Esophagus (tissue), 2 donors: ENCODE measurements around the gene LIPE. TPM values are rescaled to one million over a fixed set of nuclear protein-coding genes. Genes with fewer than 3 reads are reported as not detected.

ENCODE experiments used
- H3K27ac ChIP-seq, 2 donors: one replicate each; pipeline ENCODE4 v1.5.1; 2013; ENCODE audit warnings: low read depth in 2 of 2, mild to moderate bottlenecking in 2 of 2, inconsistent platforms in 1 of 2, low read length in 1 of 2, moderate library complexity in 1 of 2
- H3K27me3 ChIP-seq, 2 donors: one replicate each; pipeline ENCODE4 v1.6.1; 2013; ENCODE audit warnings: low read length in 2 of 2, control low read depth in 1 of 2, mild to moderate bottlenecking in 1 of 2; ENCODE audit not compliant: insufficient read depth in 2 of 2, control insufficient read depth in 1 of 2
- H3K36me3 ChIP-seq, 2 donors: one replicate each; pipeline ENCODE4 v1.6.1; 2013; ENCODE audit warnings: low read length in 1 of 2; ENCODE audit not compliant: control insufficient read depth in 2 of 2, insufficient read depth in 2 of 2
- H3K4me1 ChIP-seq, 2 donors: one replicate each; pipeline ENCODE4 v1.6.1; 2013; ENCODE audit warnings: low read length in 1 of 2; ENCODE audit not compliant: control insufficient read depth in 2 of 2, insufficient read depth in 2 of 2
- H3K4me3 ChIP-seq, 2 donors: one replicate each; pipeline ENCODE4 v1.5.1; 2013; ENCODE audit warnings: low read length in 2 of 2, mild to moderate bottlenecking in 2 of 2, low read depth in 1 of 2, moderate library complexity in 1 of 2
- H3K9me3 ChIP-seq, 2 donors: one replicate each; pipeline ENCODE4 v1.6.1; 2013; ENCODE audit warnings: mild to moderate bottlenecking in 2 of 2, low read depth in 1 of 2, low read length in 1 of 2, moderate library complexity in 1 of 2; ENCODE audit not compliant: control insufficient read depth in 2 of 2, insufficient read depth in 1 of 2
- WGBS, 2 donors: extraction: QIAGEN DNeasy Blood & Tissue Kit; methylation state at CpG; one replicate each; pipeline ENCODE4 v1.1.7; 2013; 5-methylcytosine and 5-hydroxymethylcytosine counted together
- polyA plus RNA-seq, 2 donors: library from polyadenylated mRNA; stranded (reverse); fragments of 200-250 nt; gene quantifications; one replicate each; pipeline ENCODE4 v1.2.3, GENCODE V29; 2013
- donor health status: healthy with polysubstance abuse.
- donor health status: Bipolar disorder and iron deficiency.

The LIPE gene
- polyA plus RNA-seq, 2 donors: 9.2 to 11.4 TPM

DNA sequence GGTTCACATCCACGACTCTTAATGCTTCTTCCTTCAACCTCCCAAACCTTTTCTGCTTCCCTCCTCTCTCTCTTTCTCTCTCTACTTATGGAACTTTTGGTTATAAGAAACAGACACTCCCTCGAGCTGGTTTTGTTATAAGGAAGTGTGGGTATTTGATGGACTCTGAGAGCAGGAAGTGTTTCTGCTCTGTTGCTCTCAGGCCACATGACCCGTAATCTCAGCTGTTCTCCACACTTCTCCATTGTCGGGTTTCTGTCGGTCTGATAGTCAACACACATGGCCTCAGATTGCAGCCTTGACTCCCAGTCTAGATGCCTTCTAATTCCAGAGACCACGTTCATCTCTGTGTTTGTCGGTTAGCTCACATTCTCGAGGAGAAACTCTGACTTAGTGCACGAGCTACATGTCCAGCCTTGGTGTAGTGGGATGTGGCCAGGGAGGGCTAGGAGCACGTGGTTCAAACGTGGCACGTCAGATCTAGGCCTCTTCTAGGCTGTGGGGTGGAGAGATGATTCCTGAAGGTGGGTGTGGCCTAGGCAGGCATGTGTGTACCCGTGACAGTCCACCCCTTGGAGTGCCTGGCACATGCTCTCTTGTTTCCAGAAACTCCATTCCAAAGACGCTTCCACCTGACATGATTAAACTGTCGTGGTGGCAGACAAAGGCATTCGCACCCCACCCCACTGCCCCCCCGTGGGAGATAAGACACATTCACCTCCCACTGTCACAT, 63.4 kb downstream of the LIPE start:
- Histone ChIP-seq H3K27ac (no peak overlapping the region), H3K4me1 (peaks cover 0 to 2% of the 10 kb centered on the region in 2 donors), H3K27me3 (no peaks in the 10 kb centered on the region), H3K36me3 (peaks cover 4 to 14% of the 10 kb centered on the region in 2 donors), H3K4me3 (no peak overlapping the region), H3K9me3 (peaks cover 0 to 8% of the 10 kb centered on the region in 2 donors)
- 88 to 89% methylated on average over 17 of the region's 17 CpGs for WGBS, 2 donors

DNA sequence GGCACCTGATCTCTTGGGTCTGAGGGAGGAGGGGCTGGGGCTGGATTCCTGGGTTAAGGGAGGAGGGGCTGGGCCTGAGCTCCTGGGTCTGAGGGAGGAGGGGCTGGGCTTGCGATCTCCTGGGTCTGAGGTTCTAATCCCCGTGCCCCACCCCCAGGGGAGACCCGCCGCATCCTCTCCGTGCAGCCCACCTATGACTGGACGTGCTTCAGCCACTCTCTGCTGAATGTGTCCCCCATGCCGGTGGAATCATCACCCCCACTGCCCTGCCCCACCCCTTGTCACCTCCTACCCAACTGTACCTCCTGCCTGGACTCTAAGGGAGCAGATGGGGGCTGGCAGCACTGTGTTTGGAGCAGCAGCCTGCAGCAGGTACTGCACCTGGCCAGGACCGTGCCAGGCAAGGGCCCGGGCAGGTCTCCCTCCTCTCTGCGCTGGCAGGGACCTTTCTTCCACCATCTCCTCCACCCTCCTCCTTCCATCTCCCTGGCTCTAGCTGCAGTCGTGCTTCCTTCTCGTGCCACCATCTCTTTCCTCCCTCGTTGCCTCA, 64.2 kb downstream of the LIPE start:
- 92 to 93% methylated on average over 12 to 13 of the region's 13 CpGs for WGBS, 2 donors
- Histone ChIP-seq H3K4me1 (peaks cover 0 to 2% of the 10 kb centered on the region in 2 donors), H3K27me3 (no peaks in the 10 kb centered on the region), H3K9me3 (peaks cover 0 to 8% of the 10 kb centered on the region in 2 donors), H3K27ac (no peak overlapping the region), H3K4me3 (no peak overlapping the region), H3K36me3 (peaks cover 4 to 19% of the 10 kb centered on the region in 2 donors)

DNA sequence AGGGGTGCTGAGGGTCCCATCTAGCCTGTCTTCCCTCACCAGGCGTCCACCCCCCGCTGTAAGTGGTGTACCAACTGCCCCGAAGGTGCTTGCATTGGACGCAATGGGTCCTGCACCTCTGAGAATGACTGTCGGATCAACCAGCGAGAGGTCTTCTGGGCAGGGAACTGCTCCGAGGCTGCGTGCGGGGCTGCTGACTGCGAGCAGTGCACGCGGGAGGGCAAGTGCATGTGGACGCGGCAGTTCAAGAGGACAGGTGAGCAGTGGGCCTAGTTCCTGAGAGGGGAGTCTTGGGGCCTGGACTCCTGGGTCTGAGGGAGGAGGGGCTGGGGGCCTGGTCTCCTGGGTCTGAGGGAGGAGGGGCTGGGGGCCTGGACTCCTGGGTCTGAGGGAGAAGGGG, 64.8 kb downstream of the LIPE start:
- H3K9me3 ChIP-seq: peaks cover 0 to 8% of the 10 kb centered on the region in 2 donors
- no peak overlapping the region for H3K4me3 ChIP-seq
- no peaks in the 10 kb centered on the region for H3K27me3 ChIP-seq
- 97% methylated on average over 14 of the region's 14 CpGs for WGBS, 2 donors
- H3K4me1 ChIP-seq: peaks cover 0 to 2% of the 10 kb centered on the region in 2 donors
- H3K27ac ChIP-seq: no peak overlapping the region
- peaks cover 4 to 19% of the 10 kb centered on the region in 2 donors for H3K36me3 ChIP-seq

GRCh38 chr19:42361545-42361910, 65.7 kb downstream of the LIPE start:
- peaks cover 4 to 24% of the 10 kb centered on the region in 2 donors for H3K36me3 ChIP-seq
- 92 to 93% methylated on average over 7 of the region's 7 CpGs for WGBS, 2 donors
- H3K4me3 ChIP-seq: no peak overlapping the region
- no peaks in the 10 kb centered on the region for H3K27me3 ChIP-seq
- H3K27ac ChIP-seq: no peak overlapping the region
- H3K9me3 ChIP-seq: peaks cover 0 to 8% of the 10 kb centered on the region in 2 donors
- peaks cover 0 to 2% of the 10 kb centered on the region in 2 donors for H3K4me1 ChIP-seq

DNA sequence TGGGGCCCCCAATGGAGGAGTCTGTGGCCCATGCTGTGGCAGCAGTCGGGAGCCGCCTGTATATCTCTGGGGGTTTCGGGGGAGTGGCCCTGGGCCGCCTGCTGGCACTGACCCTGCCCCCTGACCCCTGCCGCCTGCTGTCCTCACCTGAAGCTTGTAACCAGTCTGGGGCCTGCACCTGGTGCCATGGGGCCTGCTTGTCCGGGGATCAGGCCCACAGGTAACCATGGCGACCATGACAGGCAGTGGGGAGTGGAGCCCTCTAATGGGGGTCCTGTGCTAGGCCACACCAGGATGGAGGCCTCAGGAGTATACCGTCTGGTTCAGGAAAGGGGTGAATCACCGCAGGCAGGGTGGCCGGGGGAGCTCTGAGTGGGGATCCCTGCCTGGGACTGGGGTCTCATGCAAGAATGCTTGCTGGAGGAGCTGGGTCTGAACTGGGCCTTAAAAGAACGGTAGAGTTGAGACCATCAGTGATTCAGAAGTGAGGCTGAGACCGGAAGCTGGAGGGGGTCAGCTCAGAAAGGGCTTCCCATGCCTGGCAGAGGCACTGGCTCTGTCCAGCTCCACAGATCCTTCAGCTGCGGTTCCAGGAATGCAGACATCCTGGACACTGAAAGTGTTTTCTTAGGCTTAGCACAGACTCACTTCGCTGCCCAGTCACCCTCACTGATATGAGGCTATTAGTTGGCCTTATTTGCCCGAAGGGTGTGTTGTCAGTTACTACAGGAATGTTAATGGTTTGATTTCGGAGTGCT, 66.2 kb downstream of the LIPE start:
- H3K4me3 ChIP-seq: no peak overlapping the region
- WGBS, 2 donors: 86 to 87% methylated on average over 16 of the region's 16 CpGs
- H3K36me3 ChIP-seq: peaks cover 4 to 30% of the 10 kb centered on the region in 2 donors
- no peaks in the 10 kb centered on the region for H3K27me3 ChIP-seq
- H3K4me1 ChIP-seq: peaks cover 0 to 2% of the 10 kb centered on the region in 2 donors
- peaks cover 0 to 8% of the 10 kb centered on the region in 2 donors for H3K9me3 ChIP-seq
- no peak overlapping the region for H3K27ac ChIP-seq

DNA sequence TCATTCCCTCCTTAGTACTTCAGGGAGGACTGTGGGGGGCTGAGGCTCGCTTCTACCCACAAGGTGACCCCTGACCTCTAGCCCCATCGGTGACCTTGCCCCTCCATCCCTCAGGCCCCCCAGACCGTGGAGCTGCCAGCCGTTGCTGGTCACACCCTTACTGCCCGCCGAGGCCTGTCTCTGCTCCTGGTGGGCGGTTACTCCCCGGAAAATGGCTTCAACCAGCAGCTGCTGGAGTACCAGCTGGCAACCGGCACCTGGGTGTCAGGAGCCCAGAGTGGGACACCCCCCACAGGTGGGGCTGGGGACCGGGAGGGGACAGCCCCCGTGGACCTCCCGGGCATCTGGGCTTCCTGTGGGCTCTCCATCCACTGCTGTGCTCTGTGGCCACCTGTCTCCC, 69.9 kb downstream of the LIPE start:
- H3K36me3 ChIP-seq: peaks cover 0 to 40% of the 10 kb centered on the region in 2 donors
- no peak overlapping the region for H3K27ac ChIP-seq
- H3K4me1 ChIP-seq: peaks cover under 1 to 1% of the 10 kb centered on the region in 2 donors
- H3K4me3 ChIP-seq: no peak overlapping the region
- 84 to 86% methylated on average over 12 of the region's 12 CpGs for WGBS, 2 donors
- H3K9me3 ChIP-seq: no peaks in the 10 kb centered on the region
- no peaks in the 10 kb centered on the region for H3K27me3 ChIP-seq

GRCh38 chr19:42356686-42357085, 70.5 kb downstream of the LIPE start:
- H3K4me3 ChIP-seq: no peak overlapping the region
- peaks cover 2 to 3% of the 10 kb centered on the region in 2 donors for H3K4me1 ChIP-seq
- H3K36me3 ChIP-seq: peaks cover 0 to 35% of the 10 kb centered on the region in 2 donors
- WGBS, 2 donors: 97% methylated on average over 15 of the region's 15 CpGs
- H3K27ac ChIP-seq: no peak overlapping the region
- H3K9me3 ChIP-seq: no peaks in the 10 kb centered on the region
- H3K27me3 ChIP-seq: no peaks in the 10 kb centered on the region

- H3K27ac ChIP-seq: no peak overlapping the region
- H3K9me3 ChIP-seq: no peaks in the 10 kb centered on the region
- H3K36me3 ChIP-seq: peaks cover 0 to 40% of the 10 kb centered on the region in 2 donors
- no peaks in the 10 kb centered on the region for H3K27me3 ChIP-seq
- H3K4me3 ChIP-seq: no peak overlapping the region
- 93 to 94% methylated on average over 12 of the region's 12 CpGs for WGBS, 2 donors
- H3K4me1 ChIP-seq: peaks cover 2 to 3% of the 10 kb centered on the region in 2 donors
Observed at GRCh38 chr19:42355896-42356295, 71.3 kb downstream of the LIPE start.

DNA sequence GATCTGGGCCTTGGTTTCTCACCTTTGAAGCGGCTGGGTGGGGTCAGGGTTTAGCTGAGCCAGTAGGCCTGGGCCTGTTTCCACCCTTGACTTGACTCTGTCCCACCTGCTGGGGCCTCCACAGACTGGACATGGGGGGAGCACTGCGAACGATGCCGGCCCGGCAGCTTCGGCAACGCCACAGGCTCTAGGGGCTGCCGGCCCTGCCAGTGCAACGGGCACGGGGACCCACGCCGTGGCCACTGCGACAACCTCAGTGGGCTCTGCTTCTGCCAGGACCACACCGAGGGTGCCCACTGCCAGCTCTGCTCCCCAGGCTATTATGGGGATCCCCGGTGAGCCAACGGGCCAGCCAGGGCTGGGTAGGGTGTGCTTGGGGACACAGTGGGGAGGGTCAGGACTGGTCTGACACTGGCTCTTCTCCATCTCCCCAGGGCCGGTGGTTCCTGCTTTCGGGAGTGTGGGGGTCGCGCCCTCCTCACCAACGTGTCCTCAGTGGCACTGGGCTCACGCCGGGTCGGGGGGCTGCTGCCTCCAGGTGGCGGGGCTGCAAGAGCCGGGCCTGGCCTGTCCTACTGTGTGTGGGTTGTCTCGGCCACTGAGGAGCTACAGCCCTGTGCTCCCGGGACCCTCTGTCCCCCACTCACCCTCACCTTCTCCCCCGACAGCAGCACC, 73.7 kb downstream of the LIPE start:
- no peaks in the 10 kb centered on the region for H3K9me3 ChIP-seq
- WGBS, 2 donors: 95 to 96% methylated on average over 29 of the region's 29 CpGs
- H3K27ac ChIP-seq: no peak overlapping the region
- peaks cover 0 to 45% of the 10 kb centered on the region in 2 donors for H3K36me3 ChIP-seq
- peaks cover 2 to 3% of the 10 kb centered on the region in 2 donors for H3K4me1 ChIP-seq
- H3K27me3 ChIP-seq: no peaks in the 10 kb centered on the region
- no peak overlapping the region for H3K4me3 ChIP-seq
